Measurements from ENCODE around the gene SLC12A3.

The SLC12A3 gene

DNA sequence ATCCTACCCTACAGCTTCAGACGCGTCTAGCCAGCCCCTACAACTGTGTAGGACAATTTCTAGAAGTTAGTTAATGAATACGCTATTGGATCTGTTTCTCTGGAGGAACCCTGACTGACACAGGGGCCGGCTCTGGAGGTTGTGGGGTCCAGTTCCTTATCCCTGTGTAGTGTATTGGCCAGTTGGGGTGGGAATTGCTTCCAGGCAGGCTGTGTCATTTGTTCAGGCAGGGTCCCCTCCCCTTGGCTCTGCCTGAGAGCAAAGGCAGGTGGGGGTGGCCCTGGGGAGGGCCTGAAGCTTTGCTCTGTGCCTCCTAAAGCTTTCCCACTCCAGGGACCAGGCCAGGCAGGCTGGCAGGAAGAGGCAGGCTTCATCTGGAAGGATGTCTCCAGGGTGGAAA, 85.0 kb downstream of the SLC12A3 start:
- Histone ChIP-seq H3K4me1 (ENCODE audit: control insufficient read depth in 2 of 2, insufficient read depth in 2 of 2, low read length in 2 of 2) (peaks cover 0 to 2% of the 10 kb centered on the region in 2 donors), H3K4me3 (ENCODE audit: low read length in 2 of 2) (no peak overlapping the region), H3K36me3 (ENCODE audit: control insufficient read depth in 2 of 2, insufficient read depth in 2 of 2, low read length in 2 of 2) (peaks cover 8 to 11% of the 10 kb centered on the region in 2 donors), H3K9ac (ENCODE audit: low read depth in 1 of 2, low read length in 2 of 2) (no peak overlapping the region), H3K9me3 (ENCODE audit: control insufficient read depth in 2 of 2, low read length in 2 of 2) (no peaks in the 10 kb centered on the region), H3K27ac (ENCODE audit: low read depth in 2 of 2, low read length in 2 of 2) (no peak overlapping the region), H3K27me3 (ENCODE audit: control insufficient read depth in 2 of 2, insufficient read depth in 2 of 2, low read length in 2 of 2) (no peaks in the 10 kb centered on the region)

DNA sequence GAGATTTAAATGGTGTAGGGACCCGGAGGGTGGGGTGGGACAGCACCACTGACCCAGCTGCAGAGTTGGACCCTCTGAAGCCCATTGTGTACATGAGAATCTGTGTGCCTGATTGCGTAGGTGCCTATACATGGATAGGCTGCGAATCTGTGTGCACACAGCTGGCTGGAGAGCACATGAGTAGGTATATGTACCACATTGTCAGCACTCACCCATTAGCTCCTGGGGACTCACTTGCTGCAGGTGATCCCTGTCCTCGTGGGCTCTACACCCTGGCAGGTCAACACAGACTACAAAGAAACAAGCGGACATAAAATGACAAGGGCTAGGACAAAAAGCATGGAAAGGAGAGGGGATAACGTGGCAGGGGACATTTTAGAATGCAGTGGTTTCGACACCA, 85.4 kb downstream of the SLC12A3 start:
- no peaks in the 10 kb centered on the region for H3K9me3 ChIP-seq (ENCODE audit: control insufficient read depth in 2 of 2, low read length in 2 of 2)
- H3K36me3 ChIP-seq (ENCODE audit: control insufficient read depth in 2 of 2, insufficient read depth in 2 of 2, low read length in 2 of 2): peaks cover 4 to 7% of the 10 kb centered on the region in 2 donors
- H3K4me3 ChIP-seq (ENCODE audit: low read length in 2 of 2): no peak overlapping the region
- no peak overlapping the region for H3K9ac ChIP-seq (ENCODE audit: low read depth in 1 of 2, low read length in 2 of 2)
- no peak overlapping the region for H3K27ac ChIP-seq (ENCODE audit: low read depth in 2 of 2, low read length in 2 of 2)
- H3K27me3 ChIP-seq (ENCODE audit: control insufficient read depth in 2 of 2, insufficient read depth in 2 of 2, low read length in 2 of 2): no peaks in the 10 kb centered on the region
- H3K4me1 ChIP-seq (ENCODE audit: control insufficient read depth in 2 of 2, insufficient read depth in 2 of 2, low read length in 2 of 2): peaks cover 0 to 2% of the 10 kb centered on the region in 2 donors

DNA sequence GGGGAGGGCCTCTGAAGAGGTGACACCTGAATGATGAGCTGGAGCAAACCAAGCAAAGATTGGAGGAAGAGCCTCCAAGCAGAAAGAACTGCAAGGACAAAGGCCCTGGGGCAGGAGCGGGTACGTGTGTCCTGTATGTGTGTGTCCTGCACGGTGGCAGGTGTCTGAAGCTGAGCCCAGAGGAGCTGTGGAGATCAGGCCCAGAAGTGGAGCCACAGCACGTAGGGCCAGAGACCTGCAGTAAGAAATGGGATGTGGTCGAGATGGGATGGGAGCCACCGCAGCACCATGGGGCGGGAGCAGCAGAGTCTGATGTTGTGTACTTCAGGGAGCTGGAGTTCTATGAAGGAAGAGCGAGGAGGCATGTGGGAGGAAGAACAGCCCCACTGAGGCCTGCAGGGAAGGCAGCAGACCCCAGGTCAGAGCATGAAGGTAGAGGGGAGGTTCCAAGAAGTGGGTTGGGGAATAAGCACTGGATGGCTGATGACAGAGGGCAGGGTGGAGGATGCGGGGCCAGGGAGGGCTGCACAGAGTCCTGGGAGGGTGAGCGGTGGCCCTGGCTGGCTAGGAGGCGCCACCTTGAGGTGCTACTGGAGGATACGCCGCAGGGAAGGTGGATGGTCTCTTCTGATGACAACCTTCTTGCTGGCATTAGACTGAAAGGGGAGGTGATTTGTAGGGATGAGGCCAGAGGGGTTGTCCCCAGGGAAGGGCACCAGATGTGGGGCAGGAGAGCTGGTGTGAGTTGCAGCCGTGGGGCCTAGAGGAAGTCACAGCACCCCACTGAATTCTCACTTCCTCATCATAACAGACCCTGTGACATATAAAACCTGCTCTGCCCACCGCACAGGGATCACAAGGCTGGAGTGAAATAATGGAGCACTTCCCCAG, 86.1 kb downstream of the SLC12A3 start:
- Histone ChIP-seq H3K27ac (ENCODE audit: low read depth in 2 of 2, low read length in 2 of 2) (no peak overlapping the region), H3K27me3 (ENCODE audit: control insufficient read depth in 2 of 2, insufficient read depth in 2 of 2, low read length in 2 of 2) (no peaks in the 10 kb centered on the region), H3K9ac (ENCODE audit: low read depth in 1 of 2, low read length in 2 of 2) (no peak overlapping the region), H3K4me3 (ENCODE audit: low read length in 2 of 2) (no peak overlapping the region), H3K9me3 (ENCODE audit: control insufficient read depth in 2 of 2, low read length in 2 of 2) (no peaks in the 10 kb centered on the region), H3K36me3 (ENCODE audit: control insufficient read depth in 2 of 2, insufficient read depth in 2 of 2, low read length in 2 of 2) (peaks cover 3% of the 10 kb centered on the region in 2 donors), H3K4me1 (ENCODE audit: control insufficient read depth in 2 of 2, insufficient read depth in 2 of 2, low read length in 2 of 2) (peaks cover 0 to 2% of the 10 kb centered on the region in 2 donors)

DNA sequence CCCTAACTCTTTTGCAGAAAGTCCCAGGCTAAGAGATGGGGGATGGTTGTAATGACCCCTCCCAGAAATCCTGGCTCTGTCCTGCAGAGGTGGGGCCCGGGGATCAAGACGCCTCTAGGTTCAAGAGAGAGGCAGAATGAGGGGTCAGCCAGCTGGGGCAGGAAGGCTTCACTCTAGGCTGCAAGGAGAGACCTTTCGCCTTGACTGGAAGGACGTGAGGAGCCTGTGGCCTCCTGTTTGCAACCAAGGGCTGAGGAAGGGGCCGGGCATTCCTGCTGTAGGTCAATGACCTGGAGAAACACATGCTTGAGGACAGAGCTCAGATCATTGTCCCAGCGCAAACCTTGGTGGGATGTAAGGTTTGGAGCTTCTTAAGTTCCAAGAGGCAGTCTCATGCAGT, 88.0 kb downstream of the SLC12A3 start:
- Histone ChIP-seq H3K4me3 (ENCODE audit: low read length in 2 of 2) (no peak overlapping the region), H3K9me3 (ENCODE audit: control insufficient read depth in 2 of 2, low read length in 2 of 2) (no peaks in the 10 kb centered on the region), H3K9ac (ENCODE audit: low read depth in 1 of 2, low read length in 2 of 2) (no peak overlapping the region), H3K36me3 (ENCODE audit: control insufficient read depth in 2 of 2, insufficient read depth in 2 of 2, low read length in 2 of 2) (peaks cover 0 to 3% of the 10 kb centered on the region in 2 donors), H3K4me1 (ENCODE audit: control insufficient read depth in 2 of 2, insufficient read depth in 2 of 2, low read length in 2 of 2) (peaks cover 0 to 2% of the 10 kb centered on the region in 2 donors), H3K27me3 (ENCODE audit: control insufficient read depth in 2 of 2, insufficient read depth in 2 of 2, low read length in 2 of 2) (no peaks in the 10 kb centered on the region), H3K27ac (ENCODE audit: low read depth in 2 of 2, low read length in 2 of 2) (no peak overlapping the region)

DNA sequence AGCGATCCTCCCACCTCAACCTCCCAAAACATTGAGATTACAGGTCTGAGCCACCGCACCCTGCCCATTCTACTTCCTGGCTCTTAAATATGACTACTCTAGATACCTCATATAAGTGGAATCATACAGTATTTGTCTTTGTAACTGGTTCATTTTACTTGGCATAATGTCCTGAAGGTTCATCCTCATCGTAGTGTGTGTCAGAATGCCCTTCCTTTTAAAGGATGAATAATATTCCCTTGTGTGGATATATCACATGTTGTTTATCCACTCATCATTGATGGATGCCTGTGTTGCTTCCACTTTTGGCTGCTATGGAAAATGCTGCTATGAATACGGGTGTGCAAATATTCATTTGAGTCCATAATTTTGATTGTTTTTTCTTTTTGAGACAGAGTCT, 91.1 kb downstream of the SLC12A3 start:
- no peak overlapping the region for H3K27ac ChIP-seq (ENCODE audit: low read depth in 2 of 2, low read length in 2 of 2)
- H3K4me1 ChIP-seq (ENCODE audit: control insufficient read depth in 2 of 2, insufficient read depth in 2 of 2, low read length in 2 of 2): no peaks in the 10 kb centered on the region
- H3K9me3 ChIP-seq (ENCODE audit: control insufficient read depth in 2 of 2, low read length in 2 of 2): no peaks in the 10 kb centered on the region
- H3K36me3 ChIP-seq (ENCODE audit: control insufficient read depth in 2 of 2, insufficient read depth in 2 of 2, low read length in 2 of 2): no peaks in the 10 kb centered on the region
- H3K27me3 ChIP-seq (ENCODE audit: control insufficient read depth in 2 of 2, insufficient read depth in 2 of 2, low read length in 2 of 2): no peaks in the 10 kb centered on the region
- H3K9ac ChIP-seq (ENCODE audit: low read depth in 1 of 2, low read length in 2 of 2): no peak overlapping the region
- H3K4me3 ChIP-seq (ENCODE audit: low read length in 2 of 2): no peak overlapping the region

DNA sequence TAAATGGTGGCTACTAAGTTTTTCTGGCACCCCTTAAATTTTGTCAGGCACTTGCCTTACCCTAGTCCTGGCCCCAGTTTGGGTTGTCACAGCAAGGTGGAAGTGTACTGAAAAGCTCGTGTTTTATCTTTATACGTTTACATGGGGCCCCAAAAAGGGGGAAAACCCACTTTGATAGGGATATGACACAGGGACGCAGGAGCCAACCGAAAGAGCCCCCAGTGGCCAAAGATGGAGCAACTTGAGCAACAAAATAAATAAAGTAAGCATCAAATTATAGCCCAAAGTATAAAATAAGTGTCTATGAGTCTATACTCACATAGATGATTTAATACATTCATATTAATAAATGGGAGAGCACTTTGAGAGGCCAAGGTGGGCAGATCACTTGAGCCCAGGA, 91.7 kb downstream of the SLC12A3 start:
- Histone ChIP-seq H3K9me3 (ENCODE audit: control insufficient read depth in 2 of 2, low read length in 2 of 2) (no peaks in the 10 kb centered on the region), H3K27me3 (ENCODE audit: control insufficient read depth in 2 of 2, insufficient read depth in 2 of 2, low read length in 2 of 2) (no peaks in the 10 kb centered on the region), H3K36me3 (ENCODE audit: control insufficient read depth in 2 of 2, insufficient read depth in 2 of 2, low read length in 2 of 2) (no peaks in the 10 kb centered on the region), H3K4me1 (ENCODE audit: control insufficient read depth in 2 of 2, insufficient read depth in 2 of 2, low read length in 2 of 2) (no peaks in the 10 kb centered on the region), H3K4me3 (ENCODE audit: low read length in 2 of 2) (no peak overlapping the region), H3K27ac (ENCODE audit: low read depth in 2 of 2, low read length in 2 of 2) (no peak overlapping the region), H3K9ac (ENCODE audit: low read depth in 1 of 2, low read length in 2 of 2) (no peak overlapping the region)

DNA sequence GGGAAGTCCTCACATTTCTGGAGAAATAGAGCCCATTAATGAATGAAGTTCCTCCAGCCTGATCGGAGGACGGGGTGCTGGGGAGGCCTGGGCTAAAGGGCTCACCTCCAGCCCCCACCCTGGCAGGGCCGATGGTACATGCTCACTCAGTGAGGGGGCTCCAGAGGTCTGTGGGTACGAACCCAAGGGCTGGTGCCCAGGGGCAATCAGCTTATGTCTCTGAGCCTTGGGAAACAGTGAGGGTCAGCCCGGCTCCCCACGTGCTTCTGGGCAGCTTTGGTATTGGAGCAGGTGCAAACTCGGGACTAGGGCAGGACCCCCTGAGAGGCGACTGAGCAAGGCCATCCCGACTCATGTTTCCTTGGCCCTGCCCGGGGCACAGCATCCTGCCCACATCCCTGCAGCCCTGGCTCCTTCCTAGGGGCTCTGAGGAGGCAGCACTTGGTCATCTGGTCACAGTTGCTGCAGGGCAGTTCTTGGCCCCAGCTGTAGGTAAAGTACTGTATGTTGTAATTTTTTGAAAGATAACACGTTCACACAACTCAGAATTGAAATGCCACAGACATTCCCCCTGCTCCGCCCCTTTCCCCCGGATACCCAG, 95.8 kb downstream of the SLC12A3 start:
- Histone ChIP-seq H3K4me3 (ENCODE audit: low read length in 2 of 2) (no peak overlapping the region), H3K4me1 (ENCODE audit: control insufficient read depth in 2 of 2, insufficient read depth in 2 of 2, low read length in 2 of 2) (peaks cover 3 to 6% of the 10 kb centered on the region in 2 donors), H3K27me3 (ENCODE audit: control insufficient read depth in 2 of 2, insufficient read depth in 2 of 2, low read length in 2 of 2) (no peaks in the 10 kb centered on the region), H3K9me3 (ENCODE audit: control insufficient read depth in 2 of 2, low read length in 2 of 2) (no peaks in the 10 kb centered on the region), H3K27ac (ENCODE audit: low read depth in 2 of 2, low read length in 2 of 2) (no peak overlapping the region), H3K9ac (ENCODE audit: low read depth in 1 of 2, low read length in 2 of 2) (no peak overlapping the region), H3K36me3 (ENCODE audit: control insufficient read depth in 2 of 2, insufficient read depth in 2 of 2, low read length in 2 of 2) (no peaks in the 10 kb centered on the region)

DNA sequence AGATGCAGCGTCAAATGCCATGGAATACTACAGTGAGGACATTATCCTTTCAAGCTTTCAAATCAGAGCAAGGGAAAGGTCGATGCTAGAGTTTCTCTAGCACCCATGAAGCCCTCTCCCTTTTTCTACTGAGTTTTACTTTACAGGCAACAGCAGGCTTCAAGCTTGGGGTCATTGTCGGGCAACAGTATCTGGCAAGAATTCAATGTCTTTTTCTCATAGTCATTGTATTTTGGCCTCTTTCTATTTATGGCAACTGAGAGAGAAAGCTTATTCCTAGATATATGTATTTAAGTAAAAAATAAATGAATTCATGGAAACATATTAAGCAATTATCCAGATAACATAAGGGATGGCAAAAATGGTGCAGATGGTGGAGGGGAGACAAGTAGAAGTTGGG, 96.4 kb downstream of the SLC12A3 start:
- no peak overlapping the region for H3K9ac ChIP-seq (ENCODE audit: low read depth in 1 of 2, low read length in 2 of 2)
- H3K9me3 ChIP-seq (ENCODE audit: control insufficient read depth in 2 of 2, low read length in 2 of 2): no peaks in the 10 kb centered on the region
- no peak overlapping the region for H3K27ac ChIP-seq (ENCODE audit: low read depth in 2 of 2, low read length in 2 of 2)
- H3K36me3 ChIP-seq (ENCODE audit: control insufficient read depth in 2 of 2, insufficient read depth in 2 of 2, low read length in 2 of 2): no peaks in the 10 kb centered on the region
- peaks cover 4 to 6% of the 10 kb centered on the region in 2 donors for H3K4me1 ChIP-seq (ENCODE audit: control insufficient read depth in 2 of 2, insufficient read depth in 2 of 2, low read length in 2 of 2)
- no peak overlapping the region for H3K4me3 ChIP-seq (ENCODE audit: low read length in 2 of 2)
- H3K27me3 ChIP-seq (ENCODE audit: control insufficient read depth in 2 of 2, insufficient read depth in 2 of 2, low read length in 2 of 2): no peaks in the 10 kb centered on the region

DNA sequence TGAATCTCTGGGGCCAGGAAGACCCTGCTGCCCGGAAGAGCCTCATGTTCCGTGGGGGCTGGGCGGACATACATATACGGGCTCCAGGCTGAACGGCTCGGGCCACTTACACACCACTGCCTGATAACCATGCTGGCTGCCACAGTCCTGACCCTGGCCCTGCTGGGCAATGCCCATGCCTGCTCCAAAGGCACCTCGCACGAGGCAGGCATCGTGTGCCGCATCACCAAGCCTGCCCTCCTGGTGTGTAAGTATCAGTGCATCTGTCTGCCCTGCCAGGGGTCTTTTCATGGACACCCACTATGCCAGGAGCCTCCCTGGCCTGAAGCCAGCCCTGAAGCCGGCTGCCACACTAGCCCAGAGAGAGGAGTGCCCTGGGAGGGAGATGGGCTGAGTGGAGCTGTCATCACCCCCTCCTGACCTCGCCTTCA, 96.9 kb downstream of the SLC12A3 start, which contains the start of gene CETP:
Gene CETP (plus strand): TSS at position 100 of the 431 bp plus-strand sequence. CDS start 30 bp downstream, at position 130.
- no peak within 1 kb of the TSS for H3K4me3 ChIP-seq (ENCODE audit: low read length in 2 of 2)
- no peaks in the 10 kb centered on the region for H3K36me3 ChIP-seq (ENCODE audit: control insufficient read depth in 2 of 2, insufficient read depth in 2 of 2, low read length in 2 of 2)
- H3K4me1 ChIP-seq (ENCODE audit: control insufficient read depth in 2 of 2, insufficient read depth in 2 of 2, low read length in 2 of 2): peaks cover 4 to 6% of the 10 kb centered on the region in 2 donors
- H3K9ac ChIP-seq (ENCODE audit: low read depth in 1 of 2, low read length in 2 of 2): no peak within 1 kb of the TSS
- H3K27me3 ChIP-seq (ENCODE audit: control insufficient read depth in 2 of 2, insufficient read depth in 2 of 2, low read length in 2 of 2): no peaks in the 10 kb centered on the region
- H3K27ac ChIP-seq (ENCODE audit: low read depth in 2 of 2, low read length in 2 of 2): no peak within 1 kb of the TSS
- H3K9me3 ChIP-seq (ENCODE audit: control insufficient read depth in 2 of 2, low read length in 2 of 2): no peaks in the 10 kb centered on the region
